Sigmoid colon (tissue), 4 donors: ENCODE measurements around the gene FN3KRP.

Source experiments
- EP300 ChIP-seq, 4 donors: sonication (generic); formaldehyde crosslinking; IDR thresholded peaks; one replicate each; pipeline ENCODE4 v1.6.1; 2017; ENCODE audit warnings: antibody characterized with exemption in 4 of 4
- POLR2A ChIP-seq, 2 donors: fragments of 450-650 bp; IDR thresholded peaks; one replicate each; pipeline ENCODE4 v1.6.1; 2016; ENCODE audit warnings: antibody characterized with exemption in 2 of 2, mild to moderate bottlenecking in 2 of 2, moderate library complexity in 2 of 2
- POLR2AphosphoS5 ChIP-seq, 4 donors: sonication (generic); formaldehyde crosslinking; IDR thresholded peaks; one replicate each; pipeline ENCODE4 v1.6.1; 2017; ENCODE audit warnings: antibody characterized with exemption in 4 of 4
- TF ChIP-seq, protein P1 (sequence below), 4 experiments: fragments of 450-650 bp in 3 of 4; fragments of 200-600 bp in 1 of 4; IDR thresholded peaks; one replicate each; pipeline ENCODE4 v1.5.1; 2016 to 2019; ENCODE audit warnings: antibody characterized with exemption in 4 of 4, mild to moderate bottlenecking in 3 of 4, moderate library complexity in 2 of 4

DNA sequence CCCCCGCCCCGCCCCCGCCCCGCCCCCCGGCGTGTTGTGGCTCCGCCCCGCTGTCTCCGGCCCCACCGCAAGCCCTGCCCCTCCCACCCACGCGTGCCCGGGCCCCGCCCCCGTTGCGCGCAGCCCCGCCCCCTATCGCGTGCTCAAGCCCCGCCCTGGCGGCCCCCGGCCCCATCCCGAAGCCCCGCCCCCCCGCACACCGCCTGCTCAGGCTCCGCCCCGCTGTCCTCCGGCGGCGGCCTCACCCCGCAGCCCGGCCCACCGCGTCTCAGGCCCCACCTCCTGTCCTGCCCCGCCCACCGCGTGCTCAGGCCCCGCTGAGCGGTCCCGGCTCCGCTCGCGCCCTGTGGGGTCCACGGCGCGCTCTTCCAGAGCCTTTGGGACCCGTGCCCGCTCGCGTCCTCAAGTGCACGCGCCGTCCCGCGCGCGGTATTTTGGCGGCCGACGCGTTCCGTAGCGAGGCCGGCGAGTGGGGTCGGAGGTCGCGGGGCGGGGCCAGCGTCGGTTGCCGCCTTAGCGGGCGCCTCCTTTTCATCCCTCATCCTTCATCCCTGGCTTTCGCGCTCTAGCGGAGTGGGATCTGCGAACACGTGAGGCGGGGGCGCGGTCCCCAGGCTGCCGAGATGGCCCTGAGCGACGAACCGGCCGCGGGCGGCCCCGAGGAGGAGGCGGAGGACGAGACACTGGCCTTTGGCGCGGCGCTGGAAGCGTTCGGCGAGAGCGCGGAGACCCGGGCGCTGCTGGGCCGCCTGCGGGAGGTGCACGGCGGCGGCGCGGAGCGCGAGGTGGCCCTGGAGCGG is 35.3 kb downstream of the FN3KRP start, which contains the start of gene TBCD:
- TF ChIP-seq, protein P1, sequence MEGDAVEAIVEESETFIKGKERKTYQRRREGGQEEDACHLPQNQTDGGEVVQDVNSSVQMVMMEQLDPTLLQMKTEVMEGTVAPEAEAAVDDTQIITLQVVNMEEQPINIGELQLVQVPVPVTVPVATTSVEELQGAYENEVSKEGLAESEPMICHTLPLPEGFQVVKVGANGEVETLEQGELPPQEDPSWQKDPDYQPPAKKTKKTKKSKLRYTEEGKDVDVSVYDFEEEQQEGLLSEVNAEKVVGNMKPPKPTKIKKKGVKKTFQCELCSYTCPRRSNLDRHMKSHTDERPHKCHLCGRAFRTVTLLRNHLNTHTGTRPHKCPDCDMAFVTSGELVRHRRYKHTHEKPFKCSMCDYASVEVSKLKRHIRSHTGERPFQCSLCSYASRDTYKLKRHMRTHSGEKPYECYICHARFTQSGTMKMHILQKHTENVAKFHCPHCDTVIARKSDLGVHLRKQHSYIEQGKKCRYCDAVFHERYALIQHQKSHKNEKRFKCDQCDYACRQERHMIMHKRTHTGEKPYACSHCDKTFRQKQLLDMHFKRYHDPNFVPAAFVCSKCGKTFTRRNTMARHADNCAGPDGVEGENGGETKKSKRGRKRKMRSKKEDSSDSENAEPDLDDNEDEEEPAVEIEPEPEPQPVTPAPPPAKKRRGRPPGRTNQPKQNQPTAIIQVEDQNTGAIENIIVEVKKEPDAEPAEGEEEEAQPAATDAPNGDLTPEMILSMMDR (IDR thresholded peaks at IDR 0.05): no peak
- peak; percentile 78 to 84 (median 80) for TF ChIP-seq POLR2AphosphoS5 (IDR thresholded peaks at IDR 0.05)
- peak in 1 of 2 donors; percentile 12 for TF ChIP-seq POLR2A (IDR thresholded peaks at IDR 0.05)
- TF ChIP-seq EP300 (IDR thresholded peaks at IDR 0.05): peak in 1 of 4 donors; percentile 46
